Stimulated activated CD8-positive, alpha-beta memory T cell treated with anti-CD3 and anti-CD28 coated beads, Interleukin-7, amount 100 ng/mL, for 48 hours (primary cell): ENCODE data around the gene SLC38A9.

Experiments used
- DNase-seq, 2 donors: peaks; one replicate each; pipeline ENCODE4 v3.0.0-alpha.2; 2020; ENCODE audit warnings: low read depth in 1 of 2; ENCODE audit errors: extremely low read depth in 1 of 2

Gene SLC38A9

DNA sequence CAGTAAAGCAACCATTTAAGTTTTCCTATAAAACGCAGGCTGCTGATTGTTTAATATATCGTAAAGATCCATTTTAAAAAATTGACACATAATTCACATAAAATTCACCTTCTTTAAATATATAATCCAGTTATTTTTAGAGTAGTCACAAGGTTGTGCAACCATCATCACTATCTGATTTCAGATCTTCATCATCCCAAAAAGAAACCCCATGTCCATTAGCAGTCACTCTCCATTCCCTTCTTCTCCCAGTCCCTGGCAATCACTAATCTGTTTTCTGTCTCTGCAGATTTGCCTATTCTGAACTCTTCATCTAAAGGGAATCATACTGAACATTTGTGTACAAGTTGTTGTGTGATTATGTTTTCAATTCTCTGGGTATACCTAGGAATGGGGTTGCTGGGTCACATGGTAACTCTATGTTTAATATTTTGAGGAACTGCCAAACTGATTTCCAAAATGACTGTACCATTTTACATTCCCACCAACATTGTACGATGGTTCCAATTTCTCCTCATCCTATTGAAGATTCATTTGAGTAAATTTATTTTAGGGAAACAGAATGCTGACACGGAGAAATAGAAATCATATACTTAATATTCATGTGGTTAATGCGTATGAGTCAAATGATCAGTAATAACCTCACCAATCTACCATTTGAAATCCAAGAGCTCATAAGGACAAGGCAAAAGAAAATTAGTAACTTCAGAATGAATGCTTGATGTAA is 119.6 kb downstream of the SLC38A9 start:
- DNase-seq = no peak

DNA sequence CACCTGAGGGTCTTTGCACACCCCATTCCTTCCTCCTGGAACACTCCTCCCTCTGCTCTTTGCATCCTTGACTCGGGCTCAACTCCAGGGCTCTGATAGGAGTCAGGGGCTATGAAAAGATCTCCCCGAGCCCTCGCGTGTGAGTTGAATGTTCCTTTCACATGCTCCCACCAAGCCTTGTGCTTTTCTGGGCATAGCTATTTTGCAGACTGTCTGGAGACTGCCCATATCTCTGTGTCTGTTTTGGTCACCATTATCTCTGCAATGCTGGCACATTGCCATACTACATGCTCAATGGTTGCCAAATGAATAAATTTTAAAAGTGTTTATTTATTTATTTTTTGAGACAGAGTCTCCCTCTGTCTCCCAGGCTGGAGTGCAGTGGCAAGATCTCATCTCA is 120.4 kb downstream of the SLC38A9 start:
- no peak for DNase-seq

- DNase-seq = no peak
Measured at GRCh38 chr5:55585206-55585610, 126.9 kb downstream of the SLC38A9 start.

DNA sequence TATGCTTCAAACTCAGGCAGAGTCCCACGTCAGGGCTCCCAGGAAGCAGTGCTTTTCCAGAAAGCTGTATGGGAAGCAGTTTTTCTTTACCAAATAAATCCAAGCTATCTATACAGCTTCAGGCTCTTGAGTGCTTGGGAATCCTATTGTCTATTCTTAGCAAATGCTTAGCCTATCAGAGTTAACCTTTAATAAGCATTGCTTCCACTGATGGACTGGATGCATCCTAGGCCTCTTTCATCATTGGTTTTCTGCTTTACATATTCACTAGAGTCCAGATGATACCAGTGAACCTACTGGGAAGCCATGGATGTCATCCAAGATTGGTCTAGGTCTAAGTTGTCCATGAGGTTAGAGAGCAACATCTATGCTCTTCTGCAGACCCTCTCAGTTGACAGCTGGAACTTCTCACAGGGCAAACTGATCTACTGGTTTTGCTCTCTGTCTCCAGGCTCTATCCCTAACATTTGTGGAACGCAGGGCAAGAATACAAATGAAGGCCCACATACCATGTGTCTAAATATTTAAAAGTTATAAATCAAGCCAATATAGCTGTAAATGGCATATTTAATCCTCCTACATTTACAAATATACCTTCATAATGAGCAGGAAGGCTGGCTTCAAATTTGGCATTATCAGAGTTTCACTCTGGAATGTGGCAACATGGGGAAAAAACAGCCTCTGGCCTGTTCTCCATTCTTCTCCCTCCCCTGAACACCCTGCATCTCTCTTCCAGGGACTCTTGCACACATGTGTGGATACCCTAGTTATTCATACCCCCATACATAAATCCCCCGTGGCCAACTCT is 127.5 kb downstream of the SLC38A9 start:
- no peak for DNase-seq

GRCh38 chr5:55583578-55583977 is 128.5 kb downstream of the SLC38A9 start:
- no peak for DNase-seq

GRCh38 chr5:55582256-55582655 is 129.9 kb downstream of the SLC38A9 start:
- DNase-seq = no peak

DNA sequence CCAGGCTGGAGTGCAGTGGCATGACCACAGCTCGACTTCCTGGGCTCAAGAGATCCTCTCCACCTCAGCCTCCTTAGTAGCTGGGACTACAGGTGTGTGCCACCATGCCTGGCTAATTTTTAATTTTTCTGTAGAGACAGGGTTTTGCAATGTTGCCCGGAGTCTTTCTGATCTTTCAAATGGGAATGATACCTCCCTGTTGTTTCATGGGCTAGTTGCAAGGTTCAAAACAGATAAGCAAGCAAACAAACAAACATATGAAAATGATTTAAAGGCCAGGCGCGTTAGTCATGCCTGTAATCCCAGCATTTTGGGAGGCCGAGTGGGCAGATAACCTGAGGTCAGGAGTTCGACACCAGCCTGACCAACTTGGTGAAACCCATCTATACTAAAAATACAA is 132.1 kb downstream of the SLC38A9 start:
- DNase-seq = no peak

- no peak for DNase-seq
Measured at GRCh38 chr5:55578771-55579170, 133.4 kb downstream of the SLC38A9 start.

DNA sequence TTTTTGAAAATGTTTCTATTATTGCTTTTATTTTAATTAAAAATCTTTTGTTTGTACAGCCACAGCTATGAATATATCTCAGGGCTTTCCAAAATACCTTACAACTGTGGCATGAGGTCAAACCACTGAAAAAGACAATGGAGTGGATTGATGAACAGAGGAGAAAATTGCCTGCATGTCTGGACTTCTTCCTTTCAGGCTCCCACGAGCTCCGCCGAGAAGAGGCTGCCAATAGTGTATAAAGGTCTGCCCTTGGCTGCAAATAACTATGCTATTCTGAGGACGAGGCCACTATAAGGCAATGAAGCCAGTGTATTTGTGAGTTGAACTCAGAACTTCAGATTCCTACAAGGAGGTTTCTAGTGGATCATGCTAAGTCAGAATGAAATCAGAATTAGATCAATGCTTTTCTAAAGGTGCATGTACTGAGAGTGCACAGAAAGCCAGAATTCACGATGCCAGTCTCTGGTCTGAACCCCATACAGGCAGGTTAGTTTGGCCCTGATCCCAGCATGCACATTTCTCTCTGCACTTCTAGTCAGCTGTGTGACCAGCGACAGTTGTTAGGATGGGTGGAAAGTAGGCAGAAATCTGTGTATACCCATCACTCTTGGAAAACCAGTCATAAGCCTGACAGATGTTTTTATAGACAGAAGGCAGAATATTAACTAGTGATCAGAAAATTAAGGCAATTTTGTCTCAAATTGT is 134.6 kb downstream of the SLC38A9 start:
- DNase-seq = no peak

- no peak for DNase-seq
Measured at GRCh38 chr5:55576661-55577060, 135.5 kb downstream of the SLC38A9 start.
